Effector memory CD4-positive, alpha-beta T cell (primary cell): ENCODE results near the gene FLNB.

Experiments used
- DNase-seq, 3 donors: peaks; one replicate each; pipeline ENCODE4 v3.0.0-alpha.2; 2020
- H3K27ac ChIP-seq: 2 replicates; pipeline ENCODE4 v1.7.0; 2013; ENCODE audit warnings: mild to moderate bottlenecking, low read length, moderate library complexity; ENCODE audit not compliant: insufficient read depth, poor library complexity, severe bottlenecking
- H3K27me3 ChIP-seq: replicated peaks from 2 replicates; pipeline ENCODE4 v1.7.0; 2013; ENCODE audit warnings: mild to moderate bottlenecking, low read length; ENCODE audit not compliant: insufficient read depth, control insufficient read depth, poor library complexity, severe bottlenecking
- H3K36me3 ChIP-seq: 2 replicates; pipeline ENCODE4 v1.7.0; 2013; ENCODE audit warnings: mild to moderate bottlenecking, low read length, moderate library complexity; ENCODE audit not compliant: control insufficient read depth, insufficient read depth
- H3K4me1 ChIP-seq: 2 replicates; pipeline ENCODE4 v1.7.0; 2013; ENCODE audit warnings: low read length, mild to moderate bottlenecking; ENCODE audit not compliant: control insufficient read depth, insufficient read depth, poor library complexity, severe bottlenecking
- H3K4me3 ChIP-seq: 2 replicates; pipeline ENCODE4 v1.7.0; 2013; ENCODE audit warnings: low read length, low read depth, mild to moderate bottlenecking; ENCODE audit not compliant: insufficient read depth, poor library complexity, severe bottlenecking
- H3K9me3 ChIP-seq: 2 replicates; pipeline ENCODE4 v1.7.0; 2013; ENCODE audit warnings: mild to moderate bottlenecking, low read length, moderate library complexity; ENCODE audit not compliant: control insufficient read depth

Gene FLNB

DNA sequence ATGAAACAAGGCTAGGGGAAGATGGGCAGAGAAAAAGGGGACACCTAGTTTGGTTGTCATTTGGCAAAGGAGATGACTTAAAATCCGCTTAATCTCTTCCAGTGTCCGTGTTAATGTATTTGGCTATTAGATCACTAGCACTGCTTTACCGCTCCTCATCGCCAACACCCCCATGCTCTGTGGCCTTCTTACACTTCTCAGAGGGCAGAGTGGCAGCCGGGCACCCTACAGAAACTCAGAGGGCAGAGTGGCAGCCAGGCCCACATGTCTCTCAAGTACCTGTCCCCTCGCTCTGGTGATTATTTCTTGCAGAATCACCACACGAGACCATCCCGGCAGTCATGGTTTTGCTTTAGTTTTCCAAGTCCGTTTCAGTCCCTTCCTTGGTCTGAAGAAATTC lies 162.9 kb downstream of the FLNB start:
- H3K4me1 ChIP-seq: no peaks in the 10 kb centered on the region
- H3K9me3 ChIP-seq: no peaks in the 10 kb centered on the region
- DNase-seq: no peak
- H3K36me3 ChIP-seq: no peaks in the 10 kb centered on the region
- H3K4me3 ChIP-seq: no peak overlapping the region
- H3K27me3 ChIP-seq: no peaks in the 10 kb centered on the region
- H3K27ac ChIP-seq: no peak overlapping the region

DNA sequence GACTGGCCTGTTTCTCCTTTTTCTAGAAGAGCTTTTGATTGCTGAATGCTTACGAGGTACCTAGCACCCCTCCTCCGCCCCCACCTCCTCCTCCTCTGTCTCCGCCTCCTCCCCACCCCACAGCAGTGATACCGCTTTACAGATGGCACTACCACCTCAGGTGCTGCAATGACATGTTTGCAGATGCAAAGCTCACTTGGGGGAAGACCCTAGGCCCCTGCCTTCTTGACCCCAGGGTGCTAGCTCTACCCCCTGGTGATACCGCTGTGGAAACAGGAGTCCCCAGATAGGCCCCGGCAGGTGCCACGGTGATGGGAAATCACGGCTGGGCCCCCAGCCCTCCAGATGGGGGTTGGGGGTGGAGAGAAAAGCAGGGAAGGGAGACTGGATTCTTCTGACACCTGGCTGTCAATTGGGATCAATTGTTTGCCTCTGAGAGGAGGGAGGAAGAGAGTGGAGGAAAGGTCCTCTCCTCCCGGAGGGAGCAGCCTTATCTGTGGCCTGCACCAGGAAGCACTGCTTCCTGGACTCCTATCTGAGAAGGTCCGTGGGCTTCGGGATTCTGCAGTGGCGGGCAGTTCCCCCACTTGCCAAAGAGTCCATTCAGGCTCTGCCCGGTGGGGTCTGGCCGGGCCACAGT lies 164.9 kb downstream of the FLNB start:
- peaks cover 6% of the 10 kb centered on the region for H3K4me1 ChIP-seq

DNA sequence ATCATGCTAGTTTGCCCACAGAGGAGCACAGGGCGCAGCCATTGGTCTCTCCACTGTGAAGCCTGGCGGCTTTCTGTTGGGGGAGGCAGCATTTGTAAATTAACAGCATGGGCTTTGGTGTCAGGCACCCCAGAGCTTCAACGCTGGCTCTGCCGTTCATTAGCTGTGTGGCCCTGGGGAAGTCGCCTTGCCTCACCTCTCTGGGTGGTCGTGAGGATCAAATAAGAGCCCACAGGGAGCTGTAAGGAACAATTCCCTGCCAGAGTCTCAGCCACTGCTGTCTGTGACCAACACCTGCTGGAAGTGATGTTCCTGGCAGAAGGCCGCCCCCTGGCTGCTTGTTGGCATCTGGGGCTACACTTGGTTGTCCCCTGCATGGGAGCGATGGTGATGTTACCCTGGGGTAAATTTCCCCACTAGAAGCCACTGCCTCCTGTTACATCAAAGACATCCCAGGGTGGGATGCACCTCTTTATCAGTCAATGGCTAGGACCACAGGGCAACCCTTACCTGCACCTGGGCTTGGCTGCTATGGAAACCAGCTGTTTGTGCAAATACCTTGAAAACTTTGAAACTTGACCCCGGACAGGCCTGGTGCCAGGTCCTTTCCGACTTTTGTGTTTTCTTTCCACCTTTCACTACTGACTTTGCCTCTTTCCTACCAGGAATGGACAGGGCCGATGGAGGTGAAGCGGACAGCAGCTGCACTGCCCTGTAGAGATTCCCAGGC lies 165.6 kb downstream of the FLNB start:
- Histone ChIP-seq H3K27me3 (no peaks in the 10 kb centered on the region), H3K9me3 (no peaks in the 10 kb centered on the region), H3K27ac (no peak overlapping the region), H3K4me3 (no peak overlapping the region), H3K36me3 (no peaks in the 10 kb centered on the region), H3K4me1 (peaks cover 12% of the 10 kb centered on the region)
- no peak for DNase-seq

More for the DNA sequence above, 164.9 kb downstream of the FLNB start:
- Histone ChIP-seq H3K9me3 (no peaks in the 10 kb centered on the region), H3K27ac (no peak overlapping the region), H3K36me3 (no peaks in the 10 kb centered on the region), H3K27me3 (no peaks in the 10 kb centered on the region), H3K4me3 (no peak overlapping the region)
- no peak for DNase-seq

DNA sequence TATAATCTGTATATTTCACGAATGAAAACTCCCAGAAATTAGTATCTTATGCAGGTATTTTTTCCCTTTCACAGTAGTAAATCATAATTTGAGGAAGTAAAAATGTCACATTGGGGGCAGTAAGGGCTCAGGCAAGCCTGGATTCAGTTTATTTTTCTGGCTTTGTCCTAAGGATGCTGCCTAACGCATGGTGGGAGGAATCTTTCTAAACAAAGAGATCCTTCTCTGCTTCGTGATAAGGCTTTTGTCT lies 166.9 kb downstream of the FLNB start:
- H3K4me1 ChIP-seq: peaks cover 12% of the 10 kb centered on the region
- H3K27ac ChIP-seq: no peak overlapping the region
- no peaks in the 10 kb centered on the region for H3K36me3 ChIP-seq
- no peaks in the 10 kb centered on the region for H3K27me3 ChIP-seq
- H3K9me3 ChIP-seq: no peaks in the 10 kb centered on the region
- no peak overlapping the region for H3K4me3 ChIP-seq
- no peak for DNase-seq

DNA sequence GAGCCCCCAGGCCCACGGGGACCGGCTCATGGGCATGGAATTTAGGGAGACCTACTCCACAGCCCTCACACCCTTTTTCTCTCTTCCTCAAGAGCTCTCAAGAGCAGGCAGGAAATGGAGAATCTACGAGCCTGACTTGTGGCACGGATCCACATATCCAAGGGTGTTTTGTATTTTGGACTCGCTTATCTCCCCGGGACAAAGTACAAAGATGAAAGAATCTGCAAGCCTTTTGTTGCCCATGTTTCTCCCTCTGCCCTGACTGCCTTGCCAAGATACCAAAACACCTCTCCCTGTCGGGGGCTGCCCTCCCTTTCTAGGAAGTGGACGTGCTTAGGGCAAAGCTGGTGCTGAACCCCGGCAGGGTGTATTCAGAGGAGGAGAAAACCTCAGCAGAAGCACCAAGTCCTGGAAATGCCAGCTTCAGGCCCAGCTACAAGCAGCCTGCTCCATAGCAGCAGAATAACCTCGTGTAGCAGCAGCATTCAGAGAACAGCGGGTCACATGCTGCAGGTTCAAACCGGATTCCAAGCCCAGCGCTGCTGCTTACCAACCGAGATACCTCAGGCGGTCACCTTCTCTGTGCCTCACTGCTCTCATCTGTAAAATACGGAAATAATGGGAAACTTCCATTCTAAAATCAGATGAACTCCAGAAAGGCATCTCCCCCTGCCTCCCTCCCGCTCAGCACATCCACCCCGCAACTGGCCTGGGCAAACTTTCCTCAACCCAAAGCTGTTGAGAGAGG lies 167.4 kb downstream of the FLNB start:
- no peaks in the 10 kb centered on the region for H3K27me3 ChIP-seq
- H3K9me3 ChIP-seq: no peaks in the 10 kb centered on the region
- DNase-seq: no peak
- H3K27ac ChIP-seq: no peak overlapping the region
- H3K36me3 ChIP-seq: no peaks in the 10 kb centered on the region
- H3K4me1 ChIP-seq: peaks cover 12% of the 10 kb centered on the region
- no peak overlapping the region for H3K4me3 ChIP-seq

DNA sequence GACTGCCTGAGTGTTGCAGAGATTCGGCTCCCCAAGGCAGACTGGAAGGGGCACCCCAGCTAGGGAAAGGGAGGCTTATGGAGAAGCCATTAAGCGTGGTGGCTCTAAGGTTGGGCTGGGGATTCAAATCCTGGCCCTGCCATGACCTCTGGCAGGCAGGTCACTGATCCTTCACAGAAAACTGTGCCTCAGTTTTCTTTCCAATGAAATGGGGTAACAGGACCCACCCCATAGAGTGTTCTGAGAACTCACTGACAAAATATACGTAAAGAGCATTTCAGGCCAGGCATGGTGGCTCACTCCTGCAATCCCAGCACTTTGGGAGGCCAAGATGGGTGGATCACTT lies 167.9 kb downstream of the FLNB start:
- no peaks in the 10 kb centered on the region for H3K27me3 ChIP-seq

DNA sequence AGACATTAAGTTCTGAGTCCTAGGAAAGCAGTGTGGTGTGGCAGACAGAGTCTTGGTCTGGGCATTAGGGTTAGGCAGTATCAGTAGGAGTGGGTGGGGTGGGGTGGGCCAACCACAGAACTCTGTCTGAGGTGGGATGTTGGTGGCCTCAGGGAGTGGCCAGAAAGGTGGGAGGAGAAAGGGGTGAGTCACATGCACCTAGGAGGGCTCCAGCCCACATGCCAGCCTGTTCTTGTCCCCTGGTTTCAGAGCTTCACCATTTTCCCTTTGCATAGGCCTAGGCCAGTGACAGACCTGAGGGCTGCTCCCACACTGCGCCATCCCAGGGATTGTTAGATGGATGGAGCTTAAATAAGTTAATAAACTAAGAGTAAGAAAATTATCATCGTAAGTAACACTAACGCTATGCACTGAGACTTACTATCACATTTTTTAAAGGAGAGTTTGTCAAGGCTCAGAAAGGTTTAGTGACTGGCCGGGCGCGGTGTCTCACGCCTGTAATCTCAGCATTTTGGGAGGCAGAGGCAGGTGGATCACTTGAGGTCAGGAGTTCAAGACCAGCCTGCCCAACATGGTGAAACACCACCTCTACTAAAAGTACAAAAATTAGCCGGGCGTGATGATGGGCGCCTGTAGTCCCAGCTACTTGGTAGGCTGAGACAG lies 168.7 kb downstream of the FLNB start:
- H3K4me3 ChIP-seq: no peak overlapping the region
- no peak overlapping the region for H3K27ac ChIP-seq
- H3K27me3 ChIP-seq: no peaks in the 10 kb centered on the region
- no peaks in the 10 kb centered on the region for H3K36me3 ChIP-seq
- H3K9me3 ChIP-seq: no peaks in the 10 kb centered on the region
- H3K4me1 ChIP-seq: peaks cover 12% of the 10 kb centered on the region
- no peak for DNase-seq

More for the DNA sequence above, 167.9 kb downstream of the FLNB start:
- DNase-seq: no peak
- Histone ChIP-seq H3K4me3 (no peak overlapping the region), H3K27ac (no peak overlapping the region), H3K9me3 (no peaks in the 10 kb centered on the region), H3K4me1 (peaks cover 12% of the 10 kb centered on the region), H3K36me3 (no peaks in the 10 kb centered on the region)

DNA sequence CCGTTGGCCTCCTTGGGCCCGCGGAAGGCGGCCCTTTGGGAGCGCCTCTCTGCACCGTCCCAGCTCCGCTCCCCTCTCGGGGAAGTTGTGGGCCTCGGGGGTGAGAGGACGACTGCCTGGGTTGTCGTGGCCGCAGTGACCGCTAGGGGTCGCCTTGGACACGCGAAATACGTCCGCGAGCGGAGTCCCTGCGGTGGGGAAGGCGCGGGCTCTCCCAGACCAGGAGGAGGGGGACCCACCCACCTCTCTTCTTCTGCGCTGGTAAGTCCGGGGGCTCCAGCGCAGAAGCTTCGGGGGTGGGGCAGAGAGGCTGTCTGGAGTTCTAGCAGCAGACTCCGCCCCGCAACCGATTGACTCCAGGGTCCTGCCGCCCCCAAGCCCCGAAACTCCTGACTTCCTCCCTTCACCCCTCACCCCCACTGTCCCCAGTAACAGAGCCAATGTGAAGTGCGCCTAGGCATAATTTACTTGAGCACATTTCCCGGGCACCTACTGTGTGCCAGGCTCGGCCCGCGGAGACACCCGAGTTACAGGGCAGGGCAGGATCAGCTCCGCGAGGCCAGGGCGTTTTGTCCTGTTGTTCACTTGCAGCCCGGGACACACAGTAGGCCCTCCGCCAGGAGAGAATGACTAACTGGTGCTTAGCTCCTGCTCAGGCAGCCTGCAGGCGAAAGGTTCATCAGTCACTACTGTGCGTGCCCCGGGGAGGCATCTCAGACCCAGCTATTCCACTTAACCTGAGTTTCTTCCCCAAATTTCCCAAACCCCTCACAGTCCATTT lies 169.7 kb downstream of the FLNB start:
- Histone ChIP-seq H3K4me1 (peaks cover 12% of the 10 kb centered on the region), H3K36me3 (no peaks in the 10 kb centered on the region), H3K4me3 (peak overlapping the region; percentile 45), H3K27ac (no peak overlapping the region), H3K27me3 (no peaks in the 10 kb centered on the region), H3K9me3 (no peaks in the 10 kb centered on the region)
- peak; percentile 65 to 81 (median 69) for DNase-seq

DNA sequence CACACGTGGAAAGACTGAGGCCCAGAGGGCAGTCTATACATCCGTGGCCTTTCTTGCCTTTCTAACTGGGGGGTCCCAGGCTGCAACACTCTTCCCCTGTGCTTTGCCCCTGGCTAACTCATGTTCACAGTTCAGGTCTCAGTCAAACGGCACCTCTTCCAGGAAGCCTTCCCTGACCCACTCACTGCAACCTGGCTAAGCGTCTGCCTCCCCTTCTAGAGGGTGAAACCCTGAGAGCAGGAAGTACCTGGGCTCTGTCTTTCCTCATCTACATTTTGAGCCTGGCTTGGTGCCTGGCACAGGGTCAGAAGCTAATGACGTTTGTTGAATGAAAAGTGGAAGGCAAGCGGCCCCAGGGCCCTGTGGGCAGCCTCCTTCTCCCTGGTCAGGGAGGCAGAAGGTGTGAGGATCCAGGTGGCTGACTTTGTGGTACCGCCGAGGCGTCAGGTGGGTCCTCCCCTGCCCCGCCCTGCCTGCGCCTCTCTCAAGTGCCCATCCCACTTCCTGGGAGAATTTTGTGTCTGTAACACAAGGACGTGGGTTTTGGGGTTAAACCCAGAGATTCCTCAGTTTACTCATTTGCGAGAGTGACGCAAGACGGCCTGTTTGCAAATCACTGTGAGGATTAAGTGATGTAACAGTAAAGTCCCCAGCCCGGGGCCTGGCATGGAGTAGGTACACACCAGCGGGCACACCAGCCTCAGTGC lies 170.5 kb downstream of the FLNB start:
- DNase-seq: no peak
- Histone ChIP-seq H3K4me3 (no peak overlapping the region), H3K27ac (no peak overlapping the region), H3K27me3 (no peaks in the 10 kb centered on the region), H3K36me3 (no peaks in the 10 kb centered on the region), H3K9me3 (no peaks in the 10 kb centered on the region), H3K4me1 (peaks cover 12% of the 10 kb centered on the region)
